ENCODE results near the gene ATXN1.

DNA sequence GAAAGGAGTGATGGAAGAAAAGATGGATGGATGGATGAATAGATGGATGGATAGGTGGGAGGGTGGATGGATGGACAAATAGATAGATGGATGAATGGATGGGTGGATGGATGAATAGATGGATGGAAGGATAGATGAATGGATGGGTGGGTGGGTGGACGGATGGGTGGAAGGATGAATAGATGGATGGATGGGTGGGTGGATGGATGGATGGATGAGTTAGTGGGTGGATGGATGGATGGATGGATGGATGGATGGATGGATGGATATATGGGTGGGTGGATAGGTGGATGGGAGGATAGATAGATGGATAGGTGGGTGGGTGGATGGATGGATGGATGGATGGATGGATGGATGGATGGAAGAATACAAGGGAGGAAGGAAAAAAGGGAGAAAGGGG is 82.2 kb downstream of the ATXN1 start:
- TF ChIP-seq ZNF207 (IDR thresholded peaks at IDR 0.05; ENCODE audit: borderline replicate concordance) (no peak), FOXA1 (IDR thresholded peaks at IDR 0.05) (0 out of 2 replicates have a peak, but pooled peaks have one; percentile 11), FOXA1 (CRISPR knock-in tag; IDR thresholded peaks at IDR 0.05) (no peak), EZH2 (conservative IDR thresholded peaks at IDR 0.05; ENCODE audit: low read depth, low read length) (no peak), SETDB1 (CRISPR knock-in tag; IDR thresholded peaks at IDR 0.05; ENCODE audit: borderline replicate concordance) (no peak), ZNF3 (CRISPR knock-in tag; IDR thresholded peaks at IDR 0.05) (no peak), ZNF850 (CRISPR knock-in tag; conservative IDR thresholded peaks at IDR 0.05) (no peak), CREB1 (IDR thresholded peaks at IDR 0.05) (no peak), CREB1 (CRISPR knock-in tag; IDR thresholded peaks at IDR 0.05) (no peak), ZNF24 (IDR thresholded peaks at IDR 0.05) (no peak), ZNF720 (CRISPR knock-in tag; IDR thresholded peaks at IDR 0.05) (no peak)
- TF ChIP-seq, protein P1, sequence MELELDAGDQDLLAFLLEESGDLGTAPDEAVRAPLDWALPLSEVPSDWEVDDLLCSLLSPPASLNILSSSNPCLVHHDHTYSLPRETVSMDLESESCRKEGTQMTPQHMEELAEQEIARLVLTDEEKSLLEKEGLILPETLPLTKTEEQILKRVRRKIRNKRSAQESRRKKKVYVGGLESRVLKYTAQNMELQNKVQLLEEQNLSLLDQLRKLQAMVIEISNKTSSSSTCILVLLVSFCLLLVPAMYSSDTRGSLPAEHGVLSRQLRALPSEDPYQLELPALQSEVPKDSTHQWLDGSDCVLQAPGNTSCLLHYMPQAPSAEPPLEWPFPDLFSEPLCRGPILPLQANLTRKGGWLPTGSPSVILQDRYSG (CRISPR knock-in tag; IDR thresholded peaks at IDR 0.05), result no peak
- TF ChIP-seq, protein P2, sequence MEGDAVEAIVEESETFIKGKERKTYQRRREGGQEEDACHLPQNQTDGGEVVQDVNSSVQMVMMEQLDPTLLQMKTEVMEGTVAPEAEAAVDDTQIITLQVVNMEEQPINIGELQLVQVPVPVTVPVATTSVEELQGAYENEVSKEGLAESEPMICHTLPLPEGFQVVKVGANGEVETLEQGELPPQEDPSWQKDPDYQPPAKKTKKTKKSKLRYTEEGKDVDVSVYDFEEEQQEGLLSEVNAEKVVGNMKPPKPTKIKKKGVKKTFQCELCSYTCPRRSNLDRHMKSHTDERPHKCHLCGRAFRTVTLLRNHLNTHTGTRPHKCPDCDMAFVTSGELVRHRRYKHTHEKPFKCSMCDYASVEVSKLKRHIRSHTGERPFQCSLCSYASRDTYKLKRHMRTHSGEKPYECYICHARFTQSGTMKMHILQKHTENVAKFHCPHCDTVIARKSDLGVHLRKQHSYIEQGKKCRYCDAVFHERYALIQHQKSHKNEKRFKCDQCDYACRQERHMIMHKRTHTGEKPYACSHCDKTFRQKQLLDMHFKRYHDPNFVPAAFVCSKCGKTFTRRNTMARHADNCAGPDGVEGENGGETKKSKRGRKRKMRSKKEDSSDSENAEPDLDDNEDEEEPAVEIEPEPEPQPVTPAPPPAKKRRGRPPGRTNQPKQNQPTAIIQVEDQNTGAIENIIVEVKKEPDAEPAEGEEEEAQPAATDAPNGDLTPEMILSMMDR (CRISPR knock-in tag; IDR thresholded peaks at IDR 0.05), result no peak
- TF ChIP-seq, protein P3, sequence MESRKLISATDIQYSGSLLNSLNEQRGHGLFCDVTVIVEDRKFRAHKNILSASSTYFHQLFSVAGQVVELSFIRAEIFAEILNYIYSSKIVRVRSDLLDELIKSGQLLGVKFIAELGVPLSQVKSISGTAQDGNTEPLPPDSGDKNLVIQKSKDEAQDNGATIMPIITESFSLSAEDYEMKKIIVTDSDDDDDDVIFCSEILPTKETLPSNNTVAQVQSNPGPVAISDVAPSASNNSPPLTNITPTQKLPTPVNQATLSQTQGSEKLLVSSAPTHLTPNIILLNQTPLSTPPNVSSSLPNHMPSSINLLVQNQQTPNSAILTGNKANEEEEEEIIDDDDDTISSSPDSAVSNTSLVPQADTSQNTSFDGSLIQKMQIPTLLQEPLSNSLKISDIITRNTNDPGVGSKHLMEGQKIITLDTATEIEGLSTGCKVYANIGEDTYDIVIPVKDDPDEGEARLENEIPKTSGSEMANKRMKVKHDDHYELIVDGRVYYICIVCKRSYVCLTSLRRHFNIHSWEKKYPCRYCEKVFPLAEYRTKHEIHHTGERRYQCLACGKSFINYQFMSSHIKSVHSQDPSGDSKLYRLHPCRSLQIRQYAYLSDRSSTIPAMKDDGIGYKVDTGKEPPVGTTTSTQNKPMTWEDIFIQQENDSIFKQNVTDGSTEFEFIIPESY (CRISPR knock-in tag; IDR thresholded peaks at IDR 0.05), result no peak
- TF ChIP-seq, protein P4, sequence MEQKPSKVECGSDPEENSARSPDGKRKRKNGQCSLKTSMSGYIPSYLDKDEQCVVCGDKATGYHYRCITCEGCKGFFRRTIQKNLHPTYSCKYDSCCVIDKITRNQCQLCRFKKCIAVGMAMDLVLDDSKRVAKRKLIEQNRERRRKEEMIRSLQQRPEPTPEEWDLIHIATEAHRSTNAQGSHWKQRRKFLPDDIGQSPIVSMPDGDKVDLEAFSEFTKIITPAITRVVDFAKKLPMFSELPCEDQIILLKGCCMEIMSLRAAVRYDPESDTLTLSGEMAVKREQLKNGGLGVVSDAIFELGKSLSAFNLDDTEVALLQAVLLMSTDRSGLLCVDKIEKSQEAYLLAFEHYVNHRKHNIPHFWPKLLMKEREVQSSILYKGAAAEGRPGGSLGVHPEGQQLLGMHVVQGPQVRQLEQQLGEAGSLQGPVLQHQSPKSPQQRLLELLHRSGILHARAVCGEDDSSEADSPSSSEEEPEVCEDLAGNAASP (CRISPR knock-in tag; IDR thresholded peaks at IDR 0.05; ENCODE audit: borderline replicate concordance), result no peak
- TF ChIP-seq, protein P5, sequence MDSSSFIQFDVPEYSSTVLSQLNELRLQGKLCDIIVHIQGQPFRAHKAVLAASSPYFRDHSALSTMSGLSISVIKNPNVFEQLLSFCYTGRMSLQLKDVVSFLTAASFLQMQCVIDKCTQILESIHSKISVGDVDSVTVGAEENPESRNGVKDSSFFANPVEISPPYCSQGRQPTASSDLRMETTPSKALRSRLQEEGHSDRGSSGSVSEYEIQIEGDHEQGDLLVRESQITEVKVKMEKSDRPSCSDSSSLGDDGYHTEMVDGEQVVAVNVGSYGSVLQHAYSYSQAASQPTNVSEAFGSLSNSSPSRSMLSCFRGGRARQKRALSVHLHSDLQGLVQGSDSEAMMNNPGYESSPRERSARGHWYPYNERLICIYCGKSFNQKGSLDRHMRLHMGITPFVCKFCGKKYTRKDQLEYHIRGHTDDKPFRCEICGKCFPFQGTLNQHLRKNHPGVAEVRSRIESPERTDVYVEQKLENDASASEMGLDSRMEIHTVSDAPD (CRISPR knock-in tag; IDR thresholded peaks at IDR 0.05), result no peak
